Aorta (tissue), 5 donors: Measurements from ENCODE around the gene DDIAS. TPM values are rescaled to one million over a fixed set of nuclear protein-coding genes. Genes with fewer than 3 reads are reported as not detected.
"Not testable (repeated sequence)": the region's sequence is repeated elsewhere in the genome, so short reads cannot be mapped to it uniquely, and the experiment has no call there.

Experiments
- ATAC-seq: fragments of 200-7000 bp; cut with Tn5 transposase; one replicate; pipeline ENCODE4 v1.9.1; 2022; ENCODE audit warnings: moderate library complexity; ENCODE audit not compliant: low FRiP score
- DNase-seq, 2 donors: peaks; one replicate each; pipeline ENCODE4 v3.0.0-alpha.2; 2020
- H3K27ac ChIP-seq, 2 donors: one replicate each; pipeline ENCODE4 v1.5.1; 2013; ENCODE audit warnings: low read length in 2 of 2, mild to moderate bottlenecking in 2 of 2, moderate library complexity in 2 of 2, control low read depth in 1 of 2, inconsistent platforms in 1 of 2, low read depth in 1 of 2
- H3K27me3 ChIP-seq, 2 donors: one replicate each; pipeline ENCODE4 v1.6.1; 2013; ENCODE audit warnings: control low read depth in 1 of 2, low read length in 1 of 2, mild to moderate bottlenecking in 1 of 2, moderate library complexity in 1 of 2; ENCODE audit not compliant: insufficient read depth in 2 of 2, control insufficient read depth in 1 of 2
- H3K36me3 ChIP-seq, 2 donors: one replicate each; pipeline ENCODE4 v1.6.1; 2013; ENCODE audit warnings: control low read depth in 1 of 2, low read length in 1 of 2, mild to moderate bottlenecking in 1 of 2; ENCODE audit not compliant: insufficient read depth in 2 of 2, control insufficient read depth in 1 of 2
- H3K4me1 ChIP-seq, 2 donors: one replicate each; pipeline ENCODE4 v1.6.1; 2013; ENCODE audit warnings: low read length in 2 of 2, control low read depth in 1 of 2, mild to moderate bottlenecking in 1 of 2, moderate library complexity in 1 of 2; ENCODE audit not compliant: insufficient read depth in 2 of 2, control insufficient read depth in 1 of 2
- H3K4me3 ChIP-seq, 2 donors: one replicate each; pipeline ENCODE4 v1.5.1; 2013; ENCODE audit warnings: low read length in 2 of 2, control low read depth in 1 of 2, mild to moderate bottlenecking in 1 of 2
- H3K9me3 ChIP-seq: one replicate; pipeline ENCODE4 v1.6.1; 2013; ENCODE audit warnings: mild to moderate bottlenecking, low read length; ENCODE audit not compliant: control insufficient read depth
- WGBS, 2 donors: extraction: QIAGEN DNeasy Blood & Tissue Kit; methylation state at CpG; one replicate each; pipeline ENCODE4 v1.1.7; 2013; 5-methylcytosine and 5-hydroxymethylcytosine counted together
- intact Hi-C, 2 donors: fragments of 100-400 bp; cut with DNase I; formaldehyde crosslinking; loops; one replicate each; pipeline versions ENCODE4 v1.14.2 to v1.15.0; 2022
- polyA plus RNA-seq, 2 donors: library from polyadenylated mRNA; stranded (reverse); fragments of 200-250 nt; gene quantifications; one replicate each; pipeline ENCODE4 v1.2.3, GENCODE V29; 2013
- total RNA-seq, 2 donors: library from RNA; stranded (reverse); fragmentation: NEBNext Ultra II Directional; extraction: Animal tissue kit (Norgen Biotek cat#: 25700); gene quantifications; one replicate each; pipeline ENCODE4 v1.2.1, GENCODE V29; 2021
- donor health status: healthy with polysubstance abuse.
- donor health status: Bipolar disorder and iron deficiency.
- donor health status: DM: no; HTN: no; CAD: no.
- donor health status: DM: no; HTN: no; CAD: no.
- donor health status: DM: yes; HTN: yes; CAD: no.

The DDIAS gene
- total and polyA plus RNA-seq, 4 donors = 0.18 to 4.1 (median 1.8) TPM

- 65 to 66% methylated on average over 8 of the region's 8 CpGs for WGBS, 2 donors
- H3K27ac ChIP-seq, DNase-seq, H3K36me3 ChIP-seq, ATAC-seq, H3K27me3 ChIP-seq, intact Hi-C loops, H3K9me3 ChIP-seq, H3K4me3 ChIP-seq, H3K4me1 ChIP-seq: not testable (repeated sequence)
Observed at GRCh38 chr11:82922396-82923173, 21.0 kb downstream of the DDIAS start.

- H3K27me3 ChIP-seq = no peaks in the 10 kb centered on the region
- DNase-seq (no peak), ATAC-seq (no peak)
- H3K4me3 ChIP-seq = no peak overlapping the region
- H3K27ac ChIP-seq = no peak overlapping the region
- H3K9me3 ChIP-seq = no peaks in the 10 kb centered on the region
- H3K36me3 ChIP-seq = no peaks in the 10 kb centered on the region
- intact Hi-C loops = no loop called here
- H3K4me1 ChIP-seq = no peaks in the 10 kb centered on the region
- 80 to 86% methylated on average over 5 of the region's 5 CpGs for WGBS, 2 donors
Observed at GRCh38 chr11:82924522-82925224, 23.1 kb downstream of the DDIAS start.

- ATAC-seq (no peak), DNase-seq (no peak)
- Histone ChIP-seq H3K4me3 (no peak overlapping the region), H3K27me3 (no peaks in the 10 kb centered on the region), H3K4me1 (no peaks in the 10 kb centered on the region), H3K9me3 (no peaks in the 10 kb centered on the region), H3K27ac (no peak overlapping the region), H3K36me3 (no peaks in the 10 kb centered on the region)
- intact Hi-C loops = no loop called here
Observed at GRCh38 chr11:82927264-82927880, 25.8 kb downstream of the DDIAS start.

GRCh38 chr11:82929121-82929520 lies 27.6 kb downstream of the DDIAS start:
- intact Hi-C loops = no loop called here
- H3K4me1 ChIP-seq = no peaks in the 10 kb centered on the region

GRCh38 chr11:82930229-82930628 lies 28.7 kb downstream of the DDIAS start:
- ATAC-seq (no peak), DNase-seq (no peak)
- 71 to 76% methylated on average over 3 of the region's 3 CpGs for WGBS, 2 donors
- no peak overlapping the region for H3K4me3 ChIP-seq
- no peaks in the 10 kb centered on the region for H3K27me3 ChIP-seq
- intact Hi-C loops = no loop called here
- no peak overlapping the region for H3K27ac ChIP-seq
- H3K36me3 ChIP-seq = no peaks in the 10 kb centered on the region
- no peaks in the 10 kb centered on the region for H3K9me3 ChIP-seq
- H3K4me1 ChIP-seq = no peaks in the 10 kb centered on the region

More at GRCh38 chr11:82929121-82929520, 27.6 kb downstream of the DDIAS start:
- no peaks in the 10 kb centered on the region for H3K36me3 ChIP-seq
- no peaks in the 10 kb centered on the region for H3K27me3 ChIP-seq
- WGBS, 2 donors = 98% methylated on average over 7 to 10 of the region's 10 CpGs
- H3K27ac ChIP-seq = no peak overlapping the region
- ATAC-seq (no peak), DNase-seq (no peak)
- H3K9me3 ChIP-seq = no peaks in the 10 kb centered on the region
- no peak overlapping the region for H3K4me3 ChIP-seq

GRCh38 chr11:82930734-82931133 lies 29.2 kb downstream of the DDIAS start:
- Histone ChIP-seq H3K9me3 (no peaks in the 10 kb centered on the region), H3K4me3 (no peak overlapping the region), H3K36me3 (no peaks in the 10 kb centered on the region), H3K27ac (no peak overlapping the region), H3K4me1 (no peaks in the 10 kb centered on the region), H3K27me3 (no peaks in the 10 kb centered on the region)
- WGBS, 2 donors = 77 to 80% methylated on average over 2 of the region's 2 CpGs
- intact Hi-C loops = no loop called here
- DNase-seq (no peak), ATAC-seq (no peak)

- Histone ChIP-seq H3K4me1 (no peaks in the 10 kb centered on the region), H3K9me3 (no peaks in the 10 kb centered on the region), H3K27ac (no peak overlapping the region), H3K4me3 (no peak overlapping the region), H3K27me3 (no peaks in the 10 kb centered on the region), H3K36me3 (no peaks in the 10 kb centered on the region)
- DNase-seq = no peak
- no peak for ATAC-seq
- 94 to 95% methylated on average over 1 of the region's 1 CpG for WGBS, 2 donors
- intact Hi-C loops = no loop called here
Observed at GRCh38 chr11:82932564-82932963, 31.0 kb downstream of the DDIAS start.

GRCh38 chr11:82936261-82936660 lies 34.7 kb downstream of the DDIAS start:
- H3K36me3 ChIP-seq = no peaks in the 10 kb centered on the region
- no peak for ATAC-seq

More at GRCh38 chr11:82936261-82936660, 34.7 kb downstream of the DDIAS start:
- Histone ChIP-seq H3K9me3 (no peaks in the 10 kb centered on the region), H3K4me1 (no peaks in the 10 kb centered on the region), H3K27me3 (no peaks in the 10 kb centered on the region), H3K4me3 (no peak overlapping the region), H3K27ac (no peak overlapping the region)
- intact Hi-C loops = no loop called here
- DNase-seq = no peak
- 77 to 81% methylated on average over 3 of the region's 3 CpGs for WGBS, 2 donors
